ENCODE data around the gene LIN52.
A peak's percentile ranks its signal among the peaks of the same experiment; 100 is the strongest.

LIN52 gene

GRCh38 chr14:74194506-74195274, 109.9 kb downstream of the LIN52 start:
- no peak for DNase-seq (ENCODE audit: low spot score)

DNA sequence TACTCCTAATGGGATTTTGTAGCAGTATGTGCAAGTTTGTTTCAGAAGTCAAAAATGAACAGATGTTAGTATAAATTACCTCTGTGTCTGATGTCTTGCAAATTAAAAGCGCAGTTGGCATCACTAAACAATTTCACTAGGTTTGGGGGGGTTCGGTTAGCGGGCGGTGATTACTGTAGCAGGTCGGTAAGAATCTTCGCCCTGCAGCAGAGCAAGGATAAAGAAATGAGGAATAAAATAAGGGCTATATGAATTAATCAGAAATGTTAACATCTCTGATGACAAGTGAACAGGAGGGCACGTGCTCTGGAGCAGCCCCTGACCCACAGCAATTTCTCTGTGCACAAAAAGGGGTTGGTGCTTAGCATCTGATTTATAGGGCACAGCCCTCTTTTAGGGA, 110.9 kb downstream of the LIN52 start:
- no peak for DNase-seq (ENCODE audit: low spot score)

- no peak for DNase-seq (ENCODE audit: low spot score)
Measured at GRCh38 chr14:74198441-74199234, 113.9 kb downstream of the LIN52 start.

- DNase-seq (ENCODE audit: low spot score) = no peak
Measured at GRCh38 chr14:74202113-74202512, 117.4 kb downstream of the LIN52 start.

GRCh38 chr14:74203639-74204038, 118.9 kb downstream of the LIN52 start:
- no peak for DNase-seq (ENCODE audit: low spot score)

- no peak for DNase-seq (ENCODE audit: low spot score)
Measured at GRCh38 chr14:74204491-74204890, 119.7 kb downstream of the LIN52 start.

DNA sequence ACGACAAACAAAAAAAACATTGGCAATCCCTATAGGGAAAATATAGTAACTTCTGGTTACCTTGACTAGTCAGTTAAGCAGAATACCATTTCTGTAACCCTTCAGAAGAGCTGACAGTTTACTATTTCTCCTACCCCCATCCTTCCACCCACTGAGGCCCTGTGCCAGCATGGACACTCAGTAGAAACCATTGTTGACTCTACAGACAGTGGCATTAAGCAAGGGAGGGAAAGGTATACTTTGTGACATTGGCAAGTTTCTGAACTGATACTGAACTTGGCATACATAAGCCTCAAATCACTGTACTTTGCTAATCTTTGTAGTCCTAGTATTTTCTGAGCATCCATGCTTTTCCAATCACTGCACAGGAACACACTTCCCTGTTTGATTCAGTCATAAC, 121.1 kb downstream of the LIN52 start:
- DNase-seq (ENCODE audit: low spot score) = no peak

DNA sequence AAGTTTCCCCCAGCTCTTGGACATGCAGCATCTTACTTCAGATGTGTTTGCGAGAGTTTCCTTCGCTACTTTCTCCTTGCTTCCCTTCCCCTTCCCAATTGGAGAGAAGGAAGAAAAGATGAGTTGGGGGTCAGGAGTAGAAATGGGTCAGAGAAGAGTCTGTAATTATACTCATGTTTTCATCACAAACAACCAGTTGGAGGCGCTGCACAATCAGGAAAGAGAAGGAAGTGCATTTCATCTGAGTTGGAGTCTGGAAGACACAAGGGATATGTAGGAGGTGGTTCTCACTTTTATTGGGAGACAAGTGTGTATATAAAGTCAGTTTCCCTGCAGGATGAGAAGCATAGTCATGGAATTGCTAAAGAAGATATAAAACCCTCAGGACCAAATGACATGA, 123.2 kb downstream of the LIN52 start:
- no peak for DNase-seq (ENCODE audit: low spot score)

DNA sequence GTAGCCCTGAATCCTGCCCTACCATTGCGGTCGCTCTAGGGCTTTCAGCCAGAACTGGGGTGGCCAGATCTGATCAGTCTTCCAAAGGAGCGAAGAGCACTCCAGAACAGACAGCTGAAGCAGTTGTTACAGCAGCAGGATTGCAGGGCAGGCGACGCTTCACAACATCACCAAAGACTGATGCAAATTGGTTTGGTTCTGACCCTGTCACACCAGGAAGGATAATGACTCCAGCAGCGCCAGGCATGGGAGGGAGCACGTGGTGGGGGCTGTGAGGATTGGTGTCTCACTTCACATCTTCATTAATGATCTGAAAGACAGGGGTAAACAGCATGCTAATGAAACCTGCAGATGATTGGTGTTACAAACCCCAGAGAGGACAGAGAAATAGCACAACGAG, 123.9 kb downstream of the LIN52 start:
- DNase-seq (ENCODE audit: low spot score) = no peak

- DNase-seq (ENCODE audit: low spot score) = no peak
Measured at GRCh38 chr14:74211945-74212580, 127.3 kb downstream of the LIN52 start.

DNA sequence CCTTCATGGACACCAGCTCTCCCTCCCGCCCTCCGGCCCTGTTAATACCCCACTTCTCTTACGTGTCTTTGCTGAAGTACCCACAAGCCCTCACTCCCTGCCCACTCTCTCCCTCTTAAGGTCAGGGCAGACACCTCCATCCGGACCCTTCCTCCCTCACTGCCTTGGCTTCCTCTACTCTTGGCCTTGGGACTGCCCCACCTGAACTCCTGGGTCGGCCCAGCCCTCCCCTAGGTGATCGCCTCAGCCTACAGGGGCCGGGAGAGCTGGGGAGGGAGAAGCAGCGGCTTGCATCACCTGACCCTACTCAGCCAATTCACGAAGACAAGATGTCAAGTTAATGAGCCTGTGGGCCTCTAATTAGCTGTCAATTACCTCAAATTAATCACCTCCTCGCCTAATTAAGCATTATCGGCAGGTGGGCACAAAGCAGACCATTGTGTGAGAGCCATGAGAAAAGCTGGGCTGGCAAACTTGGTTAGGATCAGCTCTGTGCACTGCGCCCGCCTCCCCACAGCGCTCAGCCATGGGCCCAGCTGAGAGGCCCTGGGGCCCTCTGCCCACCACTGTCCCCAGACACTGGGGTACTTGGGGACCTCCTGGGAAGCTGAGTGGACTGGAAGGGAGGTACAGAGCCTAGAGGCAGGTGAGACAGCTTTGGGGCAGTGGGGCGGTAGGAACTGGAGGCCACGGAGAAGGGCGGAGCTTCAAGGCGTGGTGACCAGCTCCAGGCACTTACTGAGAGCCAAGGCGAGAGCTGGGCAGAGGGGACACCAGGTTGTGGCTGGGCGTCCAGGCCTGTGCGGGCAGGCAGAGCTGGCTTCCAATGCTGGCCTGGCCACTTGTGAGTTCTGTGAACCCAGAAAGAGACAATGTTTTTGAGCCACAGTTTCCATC, 129.4 kb downstream of the LIN52 start:
- no peak for DNase-seq (ENCODE audit: low spot score)

GRCh38 chr14:74216671-74217070, 131.9 kb downstream of the LIN52 start:
- no peak for DNase-seq (ENCODE audit: low spot score)

DNA sequence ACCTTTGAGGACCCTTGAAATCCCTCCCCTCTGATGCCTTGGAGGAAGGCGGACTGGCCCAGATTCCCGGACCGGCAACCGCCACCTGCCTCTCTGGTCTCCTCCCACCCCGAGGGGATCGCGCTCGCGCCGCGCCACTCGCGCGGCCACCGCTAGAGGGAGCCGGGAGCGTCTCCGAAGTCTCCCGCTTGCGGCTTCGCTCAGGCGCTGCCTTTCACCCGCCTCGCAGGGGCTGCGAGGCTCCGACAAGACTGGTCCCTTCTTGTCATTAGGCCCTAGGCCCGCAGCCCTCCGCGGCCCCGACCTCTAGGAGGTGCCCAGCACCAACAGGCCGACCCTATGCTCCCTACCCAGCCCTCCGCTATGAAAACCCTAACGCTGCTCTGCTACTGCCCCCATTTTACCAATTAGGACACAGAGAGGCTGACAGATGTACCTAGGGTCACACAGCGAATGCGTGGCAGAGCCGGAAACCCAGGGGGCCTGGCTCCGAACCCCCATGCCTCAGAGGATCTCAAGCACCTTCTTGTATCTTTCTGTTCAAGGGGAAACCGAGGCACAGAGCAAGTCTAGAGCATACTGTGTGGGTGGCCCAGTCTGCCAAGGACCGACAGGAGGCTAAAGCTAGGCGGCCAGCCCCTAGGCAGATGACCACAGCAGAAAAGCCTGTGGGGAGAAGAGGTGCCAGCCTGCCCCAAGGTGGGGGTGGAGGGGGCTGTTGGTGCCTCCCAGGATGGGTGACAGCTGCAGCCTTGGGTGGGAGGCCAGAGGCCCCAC, 133.1 kb downstream of the LIN52 start:
- DNase-seq (ENCODE audit: low spot score) = peak; percentile 79

- DNase-seq (ENCODE audit: low spot score) = no peak
Measured at GRCh38 chr14:74218462-74218861, 133.7 kb downstream of the LIN52 start.

- DNase-seq (ENCODE audit: low spot score) = no peak
Measured at GRCh38 chr14:74219277-74220205, 134.8 kb downstream of the LIN52 start.

- DNase-seq (ENCODE audit: low spot score) = no peak
Measured at GRCh38 chr14:74220991-74221390, 136.2 kb downstream of the LIN52 start.

GRCh38 chr14:74221741-74222140, 137.0 kb downstream of the LIN52 start:
- no peak for DNase-seq (ENCODE audit: low spot score)

- DNase-seq (ENCODE audit: low spot score) = no peak
Measured at GRCh38 chr14:74223016-74223415, 138.3 kb downstream of the LIN52 start.

- DNase-seq (ENCODE audit: low spot score) = no peak
Measured at GRCh38 chr14:74231784-74232183, 147.0 kb downstream of the LIN52 start.

GRCh38 chr14:74235017-74235416, 150.3 kb downstream of the LIN52 start:
- no peak for DNase-seq (ENCODE audit: low spot score)
